K562 (cell line): ENCODE results near the gene RIPPLY3.

Experiments
- FIP1L1 ChIP-seq: fragments of 200-400 bp; formaldehyde crosslinking; IDR thresholded peaks from 2 replicates; pipeline ENCODE4 v1.6.1; 2018; ENCODE audit warnings: mild to moderate bottlenecking, low read depth, low read length; ENCODE audit not compliant: poor library complexity, severe bottlenecking
- ZBTB8A ChIP-seq: fragments of 450-650 bp; IDR thresholded peaks from 2 replicates; pipeline ENCODE4 v1.6.1; 2018; ENCODE audit warnings: mild to moderate bottlenecking, moderate library complexity; ENCODE audit not compliant: partially characterized antibody

- TF ChIP-seq FIP1L1 (no peak), ZBTB8A (no peak)
Measured at GRCh38 chr21:36988536-36988935, 18.0 kb upstream of the RIPPLY3 start.
